Stimulated activated CD4-positive, alpha-beta T cell treated with anti-CD3 and anti-CD28 coated beads, Interleukin-15, amount 100 ng/mL, for 48 hours (primary cell): Measurements from ENCODE around the gene TALDO1.
A peak's percentile ranks its signal among the peaks of the same experiment; 100 is the strongest.

ENCODE experiments used
- DNase-seq, 2 donors: peaks; one replicate each; pipeline ENCODE4 v3.0.0-alpha.2; 2020; ENCODE audit warnings: low read depth in 2 of 2

The TALDO1 gene

GRCh38 chr11:769887-770641 lies 22.8 kb downstream of the TALDO1 start:
- no peak for DNase-seq

GRCh38 chr11:770642-771616 lies 23.7 kb downstream of the TALDO1 start:
- DNase-seq: no peak

GRCh38 chr11:771617-772204 lies 24.4 kb downstream of the TALDO1 start:
- no peak for DNase-seq

- no peak for DNase-seq
These were observed 25.4 kb downstream of the TALDO1 start for GRCh38 chr11:772429-773390.

- DNase-seq: no peak
These were observed 26.2 kb downstream of the TALDO1 start for GRCh38 chr11:773425-773824.

GRCh38 chr11:773830-774229 lies 26.6 kb downstream of the TALDO1 start:
- DNase-seq: no peak

- DNase-seq: no peak
These were observed 27.8 kb downstream of the TALDO1 start for GRCh38 chr11:774873-775592.

GRCh38 chr11:776263-776560 lies 28.9 kb downstream of the TALDO1 start:
- DNase-seq: no peak

- no peak for DNase-seq
These were observed 29.5 kb downstream of the TALDO1 start for GRCh38 chr11:776561-777287.

GRCh38 chr11:777288-778255 lies 30.3 kb downstream of the TALDO1 start, which contains the start of gene GATD1:
TSS of gene GATD1 (minus strand) at chr11:777487. CDS start at chr11:777462, 25 bp downstream.
- DNase-seq: peak; percentile 85 to 90

GRCh38 chr11:778976-779954 lies 32.0 kb downstream of the TALDO1 start:
- no peak for DNase-seq

- DNase-seq: no peak
These were observed 32.8 kb downstream of the TALDO1 start for GRCh38 chr11:779955-780532.

GRCh38 chr11:782264-783174 lies 35.3 kb downstream of the TALDO1 start:
- DNase-seq: no peak

- DNase-seq: no peak
These were observed 36.3 kb downstream of the TALDO1 start for GRCh38 chr11:783581-784015.

- DNase-seq: no peak
These were observed 39.2 kb downstream of the TALDO1 start for GRCh38 chr11:786235-787083.
